ENCODE data around the gene ARHGEF37.

DNA sequence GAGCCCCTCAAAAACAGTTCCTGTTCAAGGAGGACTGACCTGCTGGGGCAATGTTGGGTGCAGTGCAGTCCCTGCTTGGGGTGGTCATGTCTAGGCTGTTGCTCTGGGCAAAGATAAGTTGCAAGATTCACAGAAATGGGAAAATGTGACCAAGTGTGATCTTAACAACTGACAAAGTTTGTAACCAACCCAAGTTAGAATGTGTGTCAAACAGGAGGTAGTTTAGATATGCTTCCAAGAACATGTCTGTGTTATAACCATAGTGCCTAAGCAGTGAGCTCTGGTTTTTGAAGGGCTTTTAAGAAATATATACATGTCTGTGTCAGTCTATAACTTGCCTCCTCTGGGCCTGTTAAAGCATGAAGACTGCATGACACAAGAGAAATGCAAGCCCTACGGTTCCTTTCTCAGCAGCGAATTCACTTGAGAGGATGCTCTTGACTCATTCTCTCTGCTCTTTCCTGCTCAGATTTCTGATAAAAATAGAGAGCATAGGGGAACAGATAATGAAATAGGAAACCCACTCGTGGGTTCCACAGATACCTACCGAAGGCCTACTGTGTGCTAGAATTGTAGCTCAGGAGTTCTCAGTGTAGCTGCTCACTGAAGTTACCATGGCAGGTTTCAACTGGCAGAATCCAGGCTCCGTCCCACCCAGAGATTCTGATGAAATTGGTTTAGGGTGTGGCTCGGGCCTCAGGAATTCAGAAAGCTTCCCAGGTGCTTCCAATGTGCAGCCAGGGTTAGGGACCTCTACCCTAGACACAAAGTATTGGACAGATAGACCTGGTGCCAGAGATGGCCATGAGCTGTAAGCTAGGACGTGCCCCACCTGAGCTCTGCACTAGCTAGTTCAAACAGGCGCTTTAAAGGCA is 52.4 kb downstream of the ARHGEF37 start:
- TF ChIP-seq, protein P1, sequence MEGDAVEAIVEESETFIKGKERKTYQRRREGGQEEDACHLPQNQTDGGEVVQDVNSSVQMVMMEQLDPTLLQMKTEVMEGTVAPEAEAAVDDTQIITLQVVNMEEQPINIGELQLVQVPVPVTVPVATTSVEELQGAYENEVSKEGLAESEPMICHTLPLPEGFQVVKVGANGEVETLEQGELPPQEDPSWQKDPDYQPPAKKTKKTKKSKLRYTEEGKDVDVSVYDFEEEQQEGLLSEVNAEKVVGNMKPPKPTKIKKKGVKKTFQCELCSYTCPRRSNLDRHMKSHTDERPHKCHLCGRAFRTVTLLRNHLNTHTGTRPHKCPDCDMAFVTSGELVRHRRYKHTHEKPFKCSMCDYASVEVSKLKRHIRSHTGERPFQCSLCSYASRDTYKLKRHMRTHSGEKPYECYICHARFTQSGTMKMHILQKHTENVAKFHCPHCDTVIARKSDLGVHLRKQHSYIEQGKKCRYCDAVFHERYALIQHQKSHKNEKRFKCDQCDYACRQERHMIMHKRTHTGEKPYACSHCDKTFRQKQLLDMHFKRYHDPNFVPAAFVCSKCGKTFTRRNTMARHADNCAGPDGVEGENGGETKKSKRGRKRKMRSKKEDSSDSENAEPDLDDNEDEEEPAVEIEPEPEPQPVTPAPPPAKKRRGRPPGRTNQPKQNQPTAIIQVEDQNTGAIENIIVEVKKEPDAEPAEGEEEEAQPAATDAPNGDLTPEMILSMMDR (IDR thresholded peaks at IDR 0.05) = no peak
- TF ChIP-seq POLR2A (IDR thresholded peaks at IDR 0.05) = no peak
